HPDE6-E6E7 (cell line): Measurements from ENCODE around the gene MIA2.
"Not testable (repeated sequence)": the region's sequence is repeated elsewhere in the genome, so short reads cannot be mapped to it uniquely, and the experiment has no call there.

ENCODE experiments used
- DNase-seq: peaks from one replicate; pipeline ENCODE4 v3.0.0; 2011; ENCODE audit warnings: missing footprints; ENCODE audit errors: extremely low spot score

Gene MIA2

GRCh38 chr14:39230416-39231035, 3.2 kb upstream of the MIA2 start:
- no peak for DNase-seq

GRCh38 chr14:39231751-39232553, 1.8 kb upstream of the MIA2 start:
- not testable (repeated sequence) for DNase-seq

DNA sequence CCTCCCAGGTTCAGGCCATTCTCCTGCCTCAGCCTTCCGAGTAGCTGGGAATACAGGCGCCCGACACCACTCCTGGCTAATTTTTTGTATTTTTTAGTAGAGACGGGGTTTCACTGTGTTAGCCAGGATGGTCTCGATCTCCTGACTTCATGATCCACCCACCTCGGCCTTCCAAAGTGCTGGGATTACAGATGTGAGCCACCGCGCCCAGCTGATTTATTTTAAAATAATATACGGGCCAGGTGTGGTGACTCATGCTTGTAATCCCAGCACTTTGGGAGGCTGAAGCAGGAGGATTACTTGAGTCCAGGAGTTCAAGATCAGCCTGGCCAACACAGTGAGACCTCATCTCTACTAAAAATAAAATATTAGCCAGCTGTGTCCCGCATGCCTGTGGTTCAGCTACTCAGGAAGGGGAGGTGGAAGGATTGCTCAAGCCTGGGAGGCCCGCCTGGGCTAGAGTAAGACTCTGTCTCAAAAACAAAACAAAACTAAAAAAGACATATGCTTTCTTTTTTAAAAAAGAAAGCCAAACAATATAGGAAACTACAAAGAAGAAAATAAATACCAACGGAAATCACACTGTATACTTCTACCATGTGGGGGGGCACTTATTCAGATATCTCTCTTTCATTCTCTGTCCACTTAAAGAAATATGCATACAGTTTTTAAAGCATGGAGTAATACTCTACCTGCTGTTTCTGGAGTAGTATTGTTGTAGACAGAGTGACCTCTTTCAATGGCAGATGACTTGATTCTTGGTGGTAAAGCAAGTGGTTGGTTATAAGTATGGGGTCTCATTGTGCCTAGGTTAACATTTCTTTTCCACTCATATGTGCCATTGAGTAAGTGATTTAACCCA, 930 bp upstream of the MIA2 start:
- DNase-seq, result no peak

- not testable (repeated sequence) for DNase-seq
Measured at GRCh38 chr14:39234986-39235385, 1.3 kb downstream of the MIA2 start.

DNA sequence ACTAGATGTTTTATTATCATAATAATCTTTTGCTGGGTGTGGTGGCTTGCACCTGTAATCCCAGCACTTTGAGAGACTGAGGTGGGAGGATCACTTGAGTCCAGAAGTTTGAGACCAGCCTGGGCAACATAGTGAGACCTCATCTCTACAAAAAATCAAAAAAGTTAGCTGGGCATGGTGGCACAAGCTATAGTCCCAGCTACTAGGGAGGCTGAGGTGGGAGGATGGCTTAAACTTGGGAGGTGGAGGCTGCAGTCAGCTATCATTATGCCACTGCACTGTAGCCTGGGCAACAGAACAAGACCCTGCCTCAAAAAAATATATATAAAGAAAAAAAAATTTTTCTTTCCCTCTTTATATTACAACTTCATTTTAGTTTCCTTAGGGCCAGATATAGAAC, 1.8 kb downstream of the MIA2 start:
- DNase-seq, result not testable (repeated sequence)

DNA sequence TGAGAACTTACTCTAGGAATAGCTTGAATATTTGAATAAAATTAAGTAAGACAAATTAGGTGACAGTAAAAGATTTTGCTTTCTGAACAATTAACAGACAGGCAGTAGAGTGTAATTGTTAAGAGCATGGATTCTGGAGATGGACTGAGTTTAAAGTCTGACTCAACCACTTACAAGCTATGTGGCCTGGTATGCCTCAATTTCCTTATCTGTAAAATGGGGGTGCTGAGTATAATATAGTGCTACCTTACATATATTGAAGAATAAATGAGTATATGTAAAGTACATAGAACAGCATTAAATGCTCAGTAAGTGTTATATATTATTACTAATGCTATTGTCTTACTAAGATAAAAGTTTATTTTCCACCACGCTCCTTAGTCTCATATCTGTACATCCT, 7.1 kb downstream of the MIA2 start:
- no peak for DNase-seq

DNA sequence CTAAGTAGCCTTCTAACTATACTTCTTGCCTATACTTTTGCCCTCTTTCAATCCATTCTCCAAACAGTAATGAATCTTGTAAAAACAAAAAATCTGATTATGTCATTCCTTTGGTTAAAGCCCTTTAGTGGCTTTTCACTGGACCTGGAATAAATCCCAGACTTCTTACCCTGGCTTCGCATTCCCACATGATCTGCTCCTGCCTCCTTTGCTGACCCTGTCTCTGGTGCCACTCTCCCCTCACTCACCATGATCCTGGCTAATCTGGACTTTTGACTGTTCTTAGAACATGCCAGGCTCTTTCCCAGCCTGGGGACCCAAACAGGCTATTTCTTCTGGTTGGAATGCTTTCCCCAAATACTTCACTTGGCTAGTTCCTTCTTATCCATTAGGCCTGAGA, 7.9 kb downstream of the MIA2 start:
- DNase-seq, result no peak

DNA sequence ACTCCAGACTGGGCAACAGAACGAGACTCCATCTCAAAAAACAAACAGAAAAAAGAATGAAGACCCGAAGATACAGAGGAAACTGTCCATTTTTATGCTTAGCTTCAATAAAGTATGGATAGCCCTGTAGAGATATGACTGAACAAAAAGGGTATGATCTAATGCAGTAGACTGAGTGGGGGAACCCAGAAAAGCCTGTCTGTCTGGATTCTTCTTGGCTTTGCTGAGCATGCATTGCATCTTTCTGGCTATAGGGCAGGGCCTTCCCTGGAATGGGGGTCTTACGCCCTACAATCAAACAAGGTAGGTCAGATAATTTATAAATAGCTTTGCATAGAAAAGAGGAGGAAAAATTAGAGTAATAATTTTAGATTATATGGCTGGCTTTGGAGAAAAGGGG, 10.1 kb downstream of the MIA2 start:
- no peak for DNase-seq

GRCh38 chr14:39246618-39247017, 12.9 kb downstream of the MIA2 start:
- DNase-seq, result no peak

DNA sequence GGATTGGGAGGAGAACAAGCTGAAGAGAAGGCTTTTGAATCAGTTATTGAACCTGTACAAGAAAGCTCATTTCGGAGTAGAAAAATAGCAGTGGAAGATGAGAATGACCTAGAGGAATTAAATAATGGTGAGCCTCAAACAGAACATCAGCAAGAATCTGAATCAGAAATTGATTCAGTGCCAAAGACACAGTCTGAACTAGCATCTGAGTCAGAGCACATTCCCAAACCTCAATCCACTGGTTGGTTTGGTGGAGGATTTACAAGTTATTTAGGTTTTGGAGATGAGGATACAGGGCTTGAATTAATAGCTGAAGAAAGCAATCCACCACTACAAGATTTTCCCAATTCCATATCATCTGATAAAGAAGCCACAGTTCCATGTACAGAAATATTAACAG, 13.5 kb downstream of the MIA2 start:
- peak; percentile 63 for DNase-seq

GRCh38 chr14:39251547-39251946, 17.8 kb downstream of the MIA2 start:
- no peak for DNase-seq

DNA sequence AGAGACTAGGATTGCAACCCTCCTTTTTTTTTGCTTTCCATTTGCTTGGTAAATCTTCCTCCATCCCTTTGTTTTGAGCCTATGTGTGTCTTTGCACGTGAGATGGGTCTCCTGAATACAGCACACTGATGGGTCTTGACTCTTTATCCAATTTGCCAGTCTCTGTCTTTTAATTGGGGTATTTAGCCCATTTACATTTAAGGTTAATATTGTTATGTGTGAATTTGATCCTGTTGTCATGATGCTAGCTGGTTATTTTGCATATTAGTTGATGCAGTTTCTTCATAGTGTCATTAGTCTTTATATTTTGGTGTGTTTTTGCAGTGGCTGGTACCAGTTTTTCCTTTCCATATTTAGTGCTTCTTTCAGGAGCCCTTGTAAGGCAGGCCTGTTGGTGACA, 23.7 kb downstream of the MIA2 start:
- DNase-seq, result not testable (repeated sequence)

DNA sequence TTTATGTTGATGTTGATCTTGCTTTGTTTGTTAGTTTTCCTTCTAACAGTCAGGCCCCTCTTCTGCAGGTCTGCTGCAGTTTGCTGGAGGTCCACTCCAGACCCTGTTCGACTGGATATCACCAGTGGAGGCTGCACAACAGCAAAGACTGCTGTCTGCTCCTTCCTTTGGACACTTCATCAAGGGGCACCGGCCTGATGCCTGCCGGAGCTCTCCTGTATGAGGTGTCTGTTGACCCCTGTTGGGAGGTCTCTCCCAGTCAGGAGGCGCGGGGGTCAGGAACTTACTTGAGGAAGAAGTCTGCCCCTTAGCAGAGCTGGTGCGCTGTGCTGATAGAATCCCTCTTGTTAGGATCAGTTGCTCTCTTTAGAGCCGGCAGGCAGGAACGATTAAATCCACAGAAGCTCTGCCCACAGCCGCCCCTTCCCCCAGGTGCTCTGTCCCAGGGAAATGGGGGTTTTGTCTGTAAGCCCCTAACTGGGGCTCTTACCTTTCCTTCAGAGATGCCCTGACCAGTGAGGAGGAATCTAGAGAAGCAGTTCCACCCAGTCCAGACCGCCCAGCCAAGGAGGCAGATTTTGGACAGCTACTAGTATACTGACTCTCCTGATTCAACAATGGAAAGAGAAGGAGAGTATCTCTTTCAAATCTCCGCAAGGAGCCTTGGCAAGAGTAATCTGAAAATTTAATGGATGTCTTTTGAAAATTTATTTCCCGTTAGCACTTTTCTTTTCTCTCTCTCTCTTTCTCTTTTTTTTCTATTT, 25.2 kb downstream of the MIA2 start:
- no peak for DNase-seq

DNA sequence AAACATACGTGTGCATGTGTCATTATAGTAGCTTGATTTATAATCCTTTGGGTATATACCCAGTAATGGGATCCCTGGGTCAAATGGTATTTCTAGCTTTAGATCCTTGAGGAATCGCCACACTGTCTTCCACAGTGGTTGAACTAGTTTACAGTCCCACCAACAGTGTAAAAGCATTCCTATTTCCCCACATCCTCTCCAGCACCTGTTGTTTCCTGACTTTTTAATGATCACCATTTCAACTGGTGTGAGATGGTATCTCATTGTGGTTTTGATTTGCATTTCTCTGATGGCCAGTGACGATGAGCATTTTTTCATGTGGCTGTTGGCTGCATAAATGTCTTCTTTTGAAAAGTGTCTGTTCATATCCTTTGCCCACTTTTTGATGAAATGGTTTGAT, 26.4 kb downstream of the MIA2 start:
- not testable (repeated sequence) for DNase-seq

DNA sequence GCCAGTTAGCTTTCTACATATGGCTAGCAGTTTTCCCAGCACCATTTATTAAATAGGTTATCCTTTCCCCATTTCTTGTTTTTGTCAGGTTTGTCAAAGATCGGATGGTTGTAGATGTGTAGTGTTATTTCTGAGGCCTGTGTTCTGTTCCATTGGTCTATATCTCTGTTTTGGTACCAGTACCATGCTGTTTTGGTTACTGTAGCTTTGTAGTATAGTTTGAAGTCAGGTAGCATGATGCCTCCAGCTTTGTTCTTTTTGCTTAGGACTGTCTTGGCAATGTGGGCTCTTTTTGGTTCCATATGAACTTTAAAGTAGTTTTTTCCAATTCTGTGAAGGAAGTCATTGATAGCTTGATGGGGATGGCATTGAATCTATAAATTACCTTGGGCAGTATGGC, 28.5 kb downstream of the MIA2 start:
- DNase-seq, result not testable (repeated sequence)

GRCh38 chr14:39264057-39264456, 30.3 kb downstream of the MIA2 start:
- no peak for DNase-seq

GRCh38 chr14:39264558-39264957, 30.8 kb downstream of the MIA2 start:
- no peak for DNase-seq

DNA sequence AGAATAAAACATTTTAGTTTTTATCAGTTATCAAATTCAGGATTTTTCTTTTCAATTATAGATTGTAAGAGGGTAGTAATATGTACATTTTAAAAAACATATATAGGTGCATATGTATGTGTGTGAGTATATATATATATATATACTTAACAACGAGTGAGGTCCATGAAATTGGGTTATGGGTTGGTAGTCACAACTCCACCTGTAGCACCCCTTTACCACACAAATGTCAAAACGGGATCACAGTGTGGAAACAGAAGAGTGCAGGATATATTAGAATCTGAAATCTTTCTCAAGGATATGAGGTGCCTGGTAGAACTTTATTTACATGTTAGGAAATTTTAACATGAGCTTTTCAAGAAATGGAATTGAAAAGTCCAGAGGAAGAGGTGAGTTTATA, 31.3 kb downstream of the MIA2 start:
- DNase-seq, result no peak

DNA sequence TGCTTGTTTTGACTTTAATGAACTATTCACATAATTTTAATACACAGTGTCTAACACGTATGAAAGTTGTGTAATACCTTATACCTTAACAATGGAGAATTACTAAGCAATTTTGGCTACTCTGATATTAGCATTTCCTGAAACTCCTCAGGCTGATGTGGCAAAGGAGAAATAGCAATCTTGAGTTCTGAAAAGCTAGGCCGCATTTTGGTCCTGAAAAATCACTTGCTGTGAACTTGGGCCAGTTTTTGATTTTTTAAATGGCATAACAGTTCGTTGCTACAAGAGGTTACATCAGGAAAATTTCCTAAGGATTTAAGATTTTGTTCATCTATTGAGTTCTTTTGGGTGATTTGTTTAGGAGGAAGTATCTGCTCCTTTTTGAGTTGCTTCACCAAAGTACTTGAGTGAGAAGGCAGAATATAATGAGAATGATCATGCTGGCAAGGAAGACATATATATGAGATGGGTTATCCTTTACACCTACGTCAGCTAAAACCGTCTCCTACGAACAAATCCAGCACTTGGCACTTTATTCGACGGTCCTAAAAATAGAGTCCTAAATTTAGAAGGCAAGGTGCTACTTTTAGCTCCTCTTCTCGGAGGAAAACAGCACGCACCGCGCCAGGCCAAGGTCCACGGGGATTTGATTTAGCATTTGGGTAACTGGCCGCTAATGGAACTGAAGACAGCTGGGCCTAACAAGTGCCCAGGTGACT, 32.2 kb downstream of the MIA2 start:
- DNase-seq, result no peak

DNA sequence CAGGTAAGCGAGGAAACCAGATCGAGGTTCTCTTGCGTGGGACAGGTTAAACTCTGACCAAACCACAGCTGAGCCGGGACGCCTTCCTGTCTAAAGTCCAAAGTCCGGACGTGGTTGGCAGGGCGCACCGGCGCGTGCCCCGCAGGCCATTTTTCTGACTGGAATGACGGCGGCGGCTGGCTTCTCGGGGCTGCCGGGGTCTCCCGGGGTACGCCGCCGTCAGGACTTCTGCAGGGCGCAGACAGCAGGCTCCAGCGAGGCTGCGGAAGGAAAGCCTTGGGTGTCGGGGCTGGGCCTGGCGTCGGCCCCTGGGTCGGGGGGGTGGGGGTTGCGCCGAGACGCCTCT, 32.8 kb downstream of the MIA2 start:
- no peak for DNase-seq
